NCI-H2196 treated with DMSO at 0.1 percent for 48 hours (cell line): ENCODE results near the gene SOS2.

Experiments used
- DNase-seq: peaks from one replicate; lab custom pipeline; 2025; ENCODE audit not compliant: unreplicated experiment; lab: John Stamatoyannopoulos, UW

SOS2 gene

GRCh38 chr14:50116966-50117365 is 114.4 kb downstream of the SOS2 start:
- no peak for DNase-seq

DNA sequence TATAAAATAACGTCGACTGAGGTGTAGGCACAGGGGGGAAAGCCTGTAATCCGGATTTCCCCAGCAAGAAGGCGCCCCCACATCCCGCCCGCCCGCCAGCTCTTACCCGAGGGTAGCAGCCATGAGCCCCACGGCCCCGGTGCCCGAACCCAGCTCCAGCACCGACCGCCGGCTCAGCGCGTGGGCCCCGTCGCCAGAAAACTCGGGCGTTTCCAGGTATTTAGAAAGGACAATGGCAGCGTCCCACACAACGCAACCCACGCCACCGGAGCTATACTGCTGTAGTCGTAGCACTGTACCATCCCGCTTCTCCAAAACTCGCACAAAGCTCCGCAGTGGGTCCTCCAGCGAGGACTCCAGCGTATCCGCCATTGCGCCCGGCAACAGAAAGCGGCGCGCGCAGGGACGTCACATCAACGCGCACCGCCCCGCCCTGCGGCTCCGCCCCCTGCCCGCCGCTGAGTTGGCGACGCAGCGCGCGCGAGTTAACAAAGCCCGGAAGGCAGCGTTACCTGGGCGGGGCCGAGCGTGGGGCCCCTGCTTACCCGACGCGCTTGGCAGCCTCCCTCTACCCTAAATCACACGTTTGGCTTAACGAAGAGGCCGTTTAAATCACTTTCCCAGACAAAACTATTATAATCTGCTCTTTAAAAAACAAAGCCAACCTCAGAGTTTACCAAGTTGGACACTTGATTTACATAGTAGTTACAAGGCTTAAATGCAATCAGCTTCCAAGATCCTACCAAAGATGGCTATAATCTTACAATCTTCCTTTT is 115.0 kb downstream of the SOS2 start, which contains the start of gene VCPKMT:
TSS of gene VCPKMT (minus strand) at position 392 of the 776 bp plus-strand sequence. CDS start at position 372, 20 bp downstream.
- DNase-seq, result peak; percentile 91

- DNase-seq, result no peak
Measured at GRCh38 chr14:50113381-50114035, 117.9 kb downstream of the SOS2 start.

GRCh38 chr14:50110323-50111037 is 120.9 kb downstream of the SOS2 start:
- DNase-seq, result no peak

DNA sequence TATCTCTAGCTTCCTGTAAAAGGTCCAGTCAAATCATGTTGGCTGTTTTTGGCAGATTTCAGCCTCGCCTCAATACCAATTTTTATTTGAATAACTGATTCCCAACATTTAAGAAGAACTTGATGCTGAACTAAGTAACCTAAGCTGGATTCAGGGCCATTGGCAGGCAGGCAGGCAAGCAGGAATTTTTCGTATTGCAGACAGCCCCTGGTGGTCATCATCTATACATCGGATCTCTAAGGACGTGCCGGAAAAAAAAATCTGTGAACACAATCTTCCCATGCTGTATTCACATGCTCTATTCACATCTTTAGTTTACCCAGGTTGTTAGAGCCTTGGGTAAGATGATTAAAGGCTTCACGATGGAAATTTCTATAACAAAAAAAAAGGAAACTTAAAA is 122.0 kb downstream of the SOS2 start:
- no peak for DNase-seq

GRCh38 chr14:50107850-50108249 is 123.5 kb downstream of the SOS2 start:
- no peak for DNase-seq

- no peak for DNase-seq
Measured at GRCh38 chr14:50106178-50106577, 125.2 kb downstream of the SOS2 start.

GRCh38 chr14:50103558-50103957 is 127.8 kb downstream of the SOS2 start:
- no peak for DNase-seq

GRCh38 chr14:50101417-50101816 is 130.0 kb downstream of the SOS2 start:
- no peak for DNase-seq

- no peak for DNase-seq
Measured at GRCh38 chr14:50100805-50101204, 130.6 kb downstream of the SOS2 start.

DNA sequence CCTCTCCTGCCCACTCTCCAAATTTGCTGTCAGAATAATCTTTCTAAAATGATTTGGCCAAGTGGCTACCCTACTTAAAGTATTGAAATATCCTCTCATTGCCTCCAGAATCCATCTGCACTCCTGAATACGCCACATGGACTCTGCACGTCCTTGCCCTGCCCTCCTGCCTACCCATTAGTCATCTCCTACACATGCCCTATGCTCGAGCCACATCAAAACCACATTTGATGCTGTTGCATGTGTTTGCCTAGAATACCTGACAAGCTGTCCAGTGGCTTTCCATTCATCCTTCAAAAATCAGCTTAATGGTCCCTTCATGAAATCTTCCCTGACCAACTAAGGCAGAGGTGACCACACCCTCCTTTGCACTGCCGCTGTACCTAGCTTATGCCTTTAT is 132.0 kb downstream of the SOS2 start:
- DNase-seq, result no peak

- DNase-seq, result no peak
Measured at GRCh38 chr14:50095895-50096294, 135.5 kb downstream of the SOS2 start.

DNA sequence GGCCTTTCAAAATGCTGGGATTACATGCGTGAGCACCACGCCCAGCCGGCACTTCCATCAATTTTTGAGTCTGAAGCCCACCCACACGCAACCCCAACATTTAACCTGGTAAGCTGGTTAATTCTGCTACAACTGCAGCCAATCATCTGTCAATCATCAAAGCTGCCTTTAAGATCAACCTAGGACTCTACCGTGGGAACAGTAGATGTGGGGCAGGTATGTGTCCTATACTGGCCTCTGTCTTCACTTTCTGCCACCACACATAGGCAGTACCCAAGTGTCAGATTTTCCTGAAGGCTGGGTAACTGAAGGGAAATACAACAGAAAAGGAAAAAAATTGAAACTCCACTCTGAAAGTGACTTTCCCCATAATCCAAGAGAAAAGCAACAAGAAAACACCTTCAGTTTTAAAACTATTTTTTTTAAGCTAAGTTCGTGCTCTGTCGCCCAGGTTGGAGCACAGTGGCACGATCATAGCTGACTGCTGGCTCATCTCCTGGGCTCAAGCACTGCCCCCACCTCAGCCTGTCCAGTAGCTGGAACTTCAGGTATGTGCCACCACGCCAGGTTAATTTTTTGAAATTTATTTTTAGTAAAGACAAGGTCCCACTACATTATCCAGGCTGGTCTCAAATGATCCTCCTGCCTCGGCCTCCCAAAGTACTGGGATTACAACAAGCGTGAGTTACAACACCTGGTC is 137.2 kb downstream of the SOS2 start:
- DNase-seq, result no peak

- DNase-seq, result no peak
Measured at GRCh38 chr14:50093496-50093895, 137.9 kb downstream of the SOS2 start.

- DNase-seq, result no peak
Measured at GRCh38 chr14:50092006-50092555, 139.3 kb downstream of the SOS2 start.

GRCh38 chr14:50091240-50091913 is 140.0 kb downstream of the SOS2 start:
- DNase-seq, result no peak

DNA sequence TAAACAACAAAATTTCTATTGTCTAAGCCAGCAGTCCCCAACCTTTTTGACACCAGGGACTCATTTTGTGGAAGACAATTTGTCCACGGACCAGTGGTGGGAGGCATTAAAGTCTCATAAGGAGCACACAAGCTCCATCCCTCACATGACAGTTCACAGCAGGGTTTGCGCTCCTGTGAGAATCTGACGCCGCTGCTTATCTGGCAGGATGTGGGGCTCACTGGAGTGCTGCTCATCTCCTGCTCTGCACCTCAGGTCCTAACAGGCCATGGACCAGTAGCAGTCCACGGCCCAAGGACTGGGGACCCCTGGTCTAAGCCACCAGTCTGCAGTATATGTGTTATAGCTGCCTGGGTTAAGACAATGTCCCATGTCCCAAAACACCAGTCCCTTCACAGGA is 142.2 kb downstream of the SOS2 start:
- DNase-seq, result no peak

GRCh38 chr14:50088731-50089130 is 142.6 kb downstream of the SOS2 start:
- no peak for DNase-seq

GRCh38 chr14:50088117-50088515 is 143.3 kb downstream of the SOS2 start:
- DNase-seq, result no peak

DNA sequence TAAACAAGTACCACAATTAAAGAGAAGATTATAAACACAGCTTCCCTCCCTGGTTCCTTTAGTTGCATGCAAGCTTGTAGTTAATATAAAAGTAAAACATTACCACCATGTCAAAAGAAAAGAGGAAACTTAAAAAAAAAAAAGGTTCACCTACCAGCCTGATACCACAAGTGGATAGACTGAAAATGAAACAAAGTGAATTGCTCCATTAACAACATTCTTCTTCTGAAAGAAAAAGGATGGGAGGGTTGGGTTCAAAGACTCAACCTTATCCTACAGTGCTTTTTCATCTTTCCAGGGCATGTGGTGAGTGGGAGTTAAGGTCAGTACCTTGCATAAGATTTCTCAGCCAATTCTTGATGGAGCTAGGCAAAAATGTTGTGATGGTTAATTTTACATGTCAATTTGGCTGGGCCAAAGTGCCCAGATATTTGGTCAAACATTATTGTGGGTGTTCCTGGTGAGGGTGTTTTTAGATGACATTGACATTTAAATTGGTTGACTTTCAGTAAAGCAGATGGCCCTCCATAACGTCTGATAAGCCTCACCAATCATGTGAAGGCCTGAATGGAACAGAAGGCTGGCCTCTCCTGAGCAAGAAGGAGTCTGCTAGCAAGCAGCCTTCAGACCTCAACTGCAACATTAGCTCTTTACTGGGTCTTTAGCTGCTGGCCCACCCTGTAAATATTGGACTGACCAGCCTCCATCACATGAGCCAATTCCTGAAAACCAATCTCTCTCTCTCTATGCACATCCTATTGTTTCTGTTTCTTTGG is 143.8 kb downstream of the SOS2 start:
- DNase-seq, result no peak
